Panc1 (cell line): ENCODE data around the gene BIRC7. TPM values are rescaled to one million over a fixed set of nuclear protein-coding genes. Genes with fewer than 3 reads are reported as not detected.

Source experiments
- ATAC-seq: fragments of 200-7000 bp; cut with Tn5 transposase; 2 replicates; pipeline ENCODE4 v1.9.1; 2020; ENCODE audit warnings: mild to moderate bottlenecking, moderate library complexity
- BruUV-seq: library from RNA; stranded (reverse); fragments of 400-500 nt; replicated peaks from 2 replicates; lab custom pipeline; 2021; lab: Mats Ljungman, UMichigan
- CTCF ChIA-PET: fragments of 300-600 bp; sonication (Branson Sonifier 250); formaldehyde crosslinking; loops from one replicate; lab custom pipeline; 2022; ENCODE audit warnings: antibody characterized with exemption; lab: Charles Lee
- POLR2A ChIA-PET: fragments of 300-600 bp; sonication (Branson Sonifier 250); formaldehyde crosslinking; loops from one replicate; lab custom pipeline; 2022; ENCODE audit warnings: antibody characterized with exemption; lab: Charles Lee
- DNase-seq: peaks from one replicate; pipeline ENCODE4 v3.0.0-alpha.2; 2010; ENCODE audit warnings: low read depth, low spot score
- H3K27ac ChIP-seq: 2 replicates; pipeline ENCODE4 v1.5.1; 2011; ENCODE audit warnings: mild to moderate bottlenecking, low read length, inconsistent platforms
- H3K27me3 ChIP-seq: fragments of 200-500 bp; sonication (Bioruptor generic); 2 replicates; pipeline ENCODE4 v1.6.0; 2014; ENCODE audit warnings: low read length, inconsistent platforms; ENCODE audit not compliant: control insufficient read depth, insufficient read depth
- H3K36me3 ChIP-seq: fragments of 200-500 bp; sonication (Bioruptor generic); 2 replicates; pipeline ENCODE4 v1.5.1; 2014; ENCODE audit warnings: inconsistent platforms, mild to moderate bottlenecking, low read length, moderate library complexity; ENCODE audit not compliant: control insufficient read depth, insufficient read depth
- H3K4me1 ChIP-seq: 2 replicates; pipeline ENCODE4 v1.5.1; 2011; ENCODE audit warnings: inconsistent platforms, mild to moderate bottlenecking, low read length, moderate library complexity; ENCODE audit not compliant: control insufficient read depth, insufficient read depth
- H3K4me3 ChIP-seq, 2 experiments: 2 replicates each; pipeline ENCODE4 v1.5.1; 2011 to 2012; ENCODE audit warnings: low read depth in 2 of 2, low read length in 2 of 2, mild to moderate bottlenecking in 2 of 2, inconsistent platforms in 1 of 2, moderate library complexity in 1 of 2
- H3K9me3 ChIP-seq: fragments of 200-500 bp; sonication (Bioruptor generic); 2 replicates; pipeline ENCODE4 v1.5.1; 2014; ENCODE audit warnings: low read depth, mild to moderate bottlenecking, inconsistent platforms, low read length, moderate library complexity; ENCODE audit not compliant: control insufficient read depth, insufficient read depth
- CTCF ChIP-seq: fragments of 450-650 bp; IDR thresholded peaks from 2 replicates; pipeline ENCODE4 v1.5.1; 2017; ENCODE audit warnings: mild to moderate bottlenecking
- POLR2AphosphoS5 ChIP-seq: IDR thresholded peaks from 2 replicates; pipeline ENCODE4 v1.6.1; 2012; ENCODE audit warnings: mild to moderate bottlenecking, low read depth, low read length, moderate library complexity
- REST ChIP-seq, 2 experiments: IDR thresholded peaks; 2 replicates each; pipeline ENCODE4 v1.6.1; 2011 to 2012; ENCODE audit warnings: low read depth in 2 of 2, control low read depth in 1 of 2, low read length in 1 of 2, mild to moderate bottlenecking in 1 of 2, moderate library complexity in 1 of 2; ENCODE audit not compliant: insufficient read depth in 1 of 2
- SIN3A ChIP-seq: IDR thresholded peaks from 2 replicates; pipeline ENCODE4 v1.6.1; 2012; ENCODE audit warnings: low read depth, mild to moderate bottlenecking, low read length, moderate library complexity, borderline replicate concordance; ENCODE audit not compliant: insufficient read depth
- TCF7L2 ChIP-seq: IDR thresholded peaks from 2 replicates; pipeline ENCODE4 v1.6.1; 2011; ENCODE audit warnings: mild to moderate bottlenecking, low read depth, low read length, inconsistent platforms
- in situ Hi-C: cut with HindIII; loops from 2 replicates; pipeline ENCODE4 v1.10.0; 2016; ENCODE audit warnings: low sequenced_read_pairs, low pct_unique_long_range_greater_than_20kb
- intact Hi-C: fragments of 100-400 bp; cut with micrococcal nuclease; formaldehyde crosslinking; loops from one replicate; pipeline ENCODE4 v1.10.0; 2022; ENCODE audit not compliant: unreplicated experiment
- total RNA-seq: library from RNA; stranded (reverse); gene quantifications from one replicate; pipeline ENCODE4 v1.2.1, GENCODE V29; 2021; ENCODE audit not compliant: unreplicated experiment

The BIRC7 gene
- total RNA-seq, 1 experiment from 2014 or later, result 9.0 TPM

GRCh38 chr20:63226042-63226943, 9.4 kb upstream of the BIRC7 start:
- Histone ChIP-seq H3K4me3 (no peak overlapping the region), H3K27me3 (no peaks in the 10 kb centered on the region), H3K27ac (peak overlapping the region; percentile 29; the same call in 1 of the 2 replicates), H3K36me3 (no peaks in the 10 kb centered on the region), H3K9me3 (no peaks in the 10 kb centered on the region), H3K4me1 (peaks cover 35% of the 10 kb centered on the region)
- POLR2A ChIA-PET, result no interaction called here
- TF ChIP-seq TCF7L2 (no peak), CTCF (no peak), SIN3A (no peak), REST (IDR thresholded peaks at IDR 0.05; ENCODE audit: insufficient read depth in 1 of 2, low read depth in 2 of 2, low read length in 1 of 2) (no peak), POLR2AphosphoS5 (no peak)
- ATAC-seq, result no peak
- CTCF ChIA-PET, result interaction anchor here (4.1 kb wide), 1 partner anchor 8 kb away, joined by 52 read pairs; the partner anchor contains the start of gene BIRC7
- intact Hi-C loops, result no loop called here
- no peak for DNase-seq
- BruUV-seq, result no TSS peak
- in situ Hi-C loops, result no loop called here

- TF ChIP-seq SIN3A (no peak), REST (IDR thresholded peaks at IDR 0.05; ENCODE audit: insufficient read depth in 1 of 2, low read depth in 2 of 2, low read length in 1 of 2) (no peak), CTCF (no peak), TCF7L2 (no peak), POLR2AphosphoS5 (no peak)
- Histone ChIP-seq H3K27me3 (no peaks in the 10 kb centered on the region), H3K4me3 (no peak overlapping the region), H3K9me3 (no peaks in the 10 kb centered on the region), H3K4me1 (peaks cover 45% of the 10 kb centered on the region), H3K36me3 (no peaks in the 10 kb centered on the region), H3K27ac (no peak overlapping the region)
- in situ Hi-C loops (no loop called here), intact Hi-C loops (no loop called here)
- no TSS peak for BruUV-seq
- ATAC-seq, result no peak
- ChIA-PET POLR2A (no interaction called here), CTCF (no interaction called here)
- no peak for DNase-seq
Observed at GRCh38 chr20:63227260-63227659, 8.4 kb upstream of the BIRC7 start.
